Amniotic epithelial cell (primary cell): ENCODE results near the gene PIGK.

Experiments used
- DNase-seq: peaks from one replicate; pipeline ENCODE4 v3.0.0-alpha.2; 2010; ENCODE audit warnings: low read depth

The PIGK gene

GRCh38 chr1:77096496-77097255, 122.6 kb downstream of the PIGK start:
- DNase-seq = no peak

GRCh38 chr1:77095236-77095635, 124.0 kb downstream of the PIGK start:
- DNase-seq = no peak

- DNase-seq = no peak
Measured at GRCh38 chr1:77089756-77090155, 129.5 kb downstream of the PIGK start.

GRCh38 chr1:77085109-77085508, 134.1 kb downstream of the PIGK start:
- DNase-seq = no peak

- DNase-seq = no peak
Measured at GRCh38 chr1:77084457-77084856, 134.8 kb downstream of the PIGK start.

GRCh38 chr1:77081834-77082233, 137.4 kb downstream of the PIGK start:
- no peak for DNase-seq

- no peak for DNase-seq
Measured at GRCh38 chr1:77076759-77077158, 142.5 kb downstream of the PIGK start.

- DNase-seq = no peak
Measured at GRCh38 chr1:77068013-77068412, 151.2 kb downstream of the PIGK start.

- DNase-seq = no peak
Measured at GRCh38 chr1:77065693-77066342, 153.4 kb downstream of the PIGK start.

GRCh38 chr1:77064246-77064645, 155.0 kb downstream of the PIGK start:
- DNase-seq = no peak

GRCh38 chr1:77063118-77063517, 156.1 kb downstream of the PIGK start:
- DNase-seq = peak; percentile 16

- no peak for DNase-seq
Measured at GRCh38 chr1:77061162-77061561, 158.1 kb downstream of the PIGK start.

- no peak for DNase-seq
Measured at GRCh38 chr1:77060000-77060399, 159.2 kb downstream of the PIGK start.

GRCh38 chr1:77057994-77058585, 161.1 kb downstream of the PIGK start:
- no peak for DNase-seq

- no peak for DNase-seq
Measured at GRCh38 chr1:77056525-77056924, 162.7 kb downstream of the PIGK start.

- DNase-seq = no peak
Measured at GRCh38 chr1:77051425-77051824, 167.8 kb downstream of the PIGK start.

GRCh38 chr1:77048615-77049005, 170.6 kb downstream of the PIGK start:
- no peak for DNase-seq

GRCh38 chr1:77047978-77048614, 171.1 kb downstream of the PIGK start:
- DNase-seq = no peak

- no peak for DNase-seq
Measured at GRCh38 chr1:77047575-77047974, 171.7 kb downstream of the PIGK start.

- peak; percentile 57 for DNase-seq
Measured at GRCh38 chr1:77044133-77044849, 174.9 kb downstream of the PIGK start.

GRCh38 chr1:77040826-77041225, 178.4 kb downstream of the PIGK start:
- DNase-seq = no peak

GRCh38 chr1:77039739-77040138, 179.5 kb downstream of the PIGK start:
- peak; percentile 100 for DNase-seq
